Neuron (in vitro differentiated cells): ENCODE results near the gene DUSP2.

Source experiments
- H2AFZ ChIP-seq: one replicate; pipeline ENCODE4 v1.6.1; 2013; ENCODE audit warnings: low read depth, mild to moderate bottlenecking, inconsistent platforms, low read length, moderate library complexity
- H3K27me3 ChIP-seq: one replicate; pipeline ENCODE4 v1.6.1; 2013; ENCODE audit warnings: low read length; ENCODE audit not compliant: insufficient read depth
- H3K36me3 ChIP-seq: one replicate; pipeline ENCODE4 v1.6.1; 2013; ENCODE audit warnings: low read length; ENCODE audit not compliant: insufficient read depth
- H3K4me1 ChIP-seq: one replicate; pipeline ENCODE4 v1.6.1; 2013; ENCODE audit warnings: low read length; ENCODE audit not compliant: insufficient read depth
- H3K4me3 ChIP-seq: 2 replicates; pipeline ENCODE4 v1.5.1; 2013; ENCODE audit warnings: mild to moderate bottlenecking, low read length, moderate library complexity
- H3K9me3 ChIP-seq: one replicate; pipeline ENCODE4 v1.6.1; 2013; ENCODE audit warnings: low read length

DUSP2 gene

DNA sequence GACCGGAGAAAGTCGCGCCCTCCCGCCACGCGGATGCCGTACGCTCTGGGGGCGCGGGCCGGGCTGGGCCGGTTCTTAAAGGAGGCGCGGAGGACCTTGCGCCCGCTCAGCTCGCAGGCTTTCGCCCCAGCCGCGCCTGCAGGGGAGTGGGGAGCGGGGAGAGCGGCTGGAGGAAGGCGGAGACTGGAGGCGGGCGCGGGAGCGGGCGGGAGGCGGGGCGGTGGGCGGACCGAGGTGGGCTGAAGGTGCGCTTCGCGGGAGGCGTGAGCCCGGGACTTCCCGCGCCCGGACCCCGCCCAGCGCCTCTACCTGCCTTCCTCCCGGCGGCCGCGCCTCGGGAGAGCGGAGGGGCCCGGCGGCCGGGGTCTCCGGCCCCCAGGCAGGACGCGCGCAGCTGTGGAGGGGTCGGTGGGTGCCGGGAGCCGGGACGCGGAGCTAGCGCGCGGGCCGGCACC, 28.8 kb downstream of the DUSP2 start, which contains the start of gene ADRA2B:
ADRA2B (minus strand) TSS at position 148 of the 455 bp plus-strand sequence. CDS start 422 bp downstream, outside the sequence.
- Histone ChIP-seq H3K4me1 (no peaks in the 10 kb centered on the region), H3K27me3 (peaks cover 84% of the 10 kb centered on the region), H3K36me3 (no peaks in the 10 kb centered on the region), H3K9me3 (peaks cover 15% of the 10 kb centered on the region), H3K4me3 (peak within 1 kb of the TSS; percentile 14), H2AFZ (peak within 1 kb of the TSS; percentile 68)

DNA sequence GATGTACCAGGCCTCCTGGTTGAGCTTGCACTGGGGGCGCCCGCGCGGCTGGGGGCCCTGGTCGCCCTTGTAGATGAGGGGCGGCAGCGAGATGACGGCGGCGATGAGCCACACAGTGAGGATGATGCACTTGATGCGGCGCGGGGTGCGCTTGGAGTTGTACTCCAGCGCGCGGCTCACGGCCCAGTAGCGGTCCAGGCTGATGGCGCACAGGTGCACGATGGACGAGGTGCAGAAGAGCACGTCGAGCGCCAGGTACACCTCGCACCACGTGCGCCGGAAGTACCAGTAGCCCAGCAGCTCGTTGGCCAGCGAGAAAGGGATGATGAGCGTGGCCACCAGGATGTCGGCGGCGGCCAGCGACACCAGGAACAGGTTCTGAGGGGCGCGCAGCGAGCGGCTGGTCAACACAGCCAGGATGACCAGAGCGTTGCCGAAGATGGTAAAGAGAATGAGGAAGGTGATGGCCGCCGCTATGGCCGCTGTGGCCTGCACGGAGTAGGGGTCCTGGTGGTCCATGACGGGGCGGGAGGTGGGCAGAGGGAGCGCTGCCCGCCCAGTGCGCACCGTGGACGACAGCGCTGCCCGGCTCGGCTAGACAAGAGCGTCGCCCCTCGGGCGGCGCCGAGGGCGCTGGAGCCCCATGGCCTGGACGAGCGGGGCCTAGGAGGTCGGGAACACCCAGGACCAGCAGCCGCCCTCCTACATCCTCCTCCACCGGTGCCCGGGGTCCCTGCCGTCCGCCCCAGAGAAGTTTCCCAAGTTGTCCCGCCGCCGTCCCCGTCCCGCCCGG, 29.4 kb downstream of the DUSP2 start:
- peaks cover 78% of the 10 kb centered on the region for H3K27me3 ChIP-seq

DNA sequence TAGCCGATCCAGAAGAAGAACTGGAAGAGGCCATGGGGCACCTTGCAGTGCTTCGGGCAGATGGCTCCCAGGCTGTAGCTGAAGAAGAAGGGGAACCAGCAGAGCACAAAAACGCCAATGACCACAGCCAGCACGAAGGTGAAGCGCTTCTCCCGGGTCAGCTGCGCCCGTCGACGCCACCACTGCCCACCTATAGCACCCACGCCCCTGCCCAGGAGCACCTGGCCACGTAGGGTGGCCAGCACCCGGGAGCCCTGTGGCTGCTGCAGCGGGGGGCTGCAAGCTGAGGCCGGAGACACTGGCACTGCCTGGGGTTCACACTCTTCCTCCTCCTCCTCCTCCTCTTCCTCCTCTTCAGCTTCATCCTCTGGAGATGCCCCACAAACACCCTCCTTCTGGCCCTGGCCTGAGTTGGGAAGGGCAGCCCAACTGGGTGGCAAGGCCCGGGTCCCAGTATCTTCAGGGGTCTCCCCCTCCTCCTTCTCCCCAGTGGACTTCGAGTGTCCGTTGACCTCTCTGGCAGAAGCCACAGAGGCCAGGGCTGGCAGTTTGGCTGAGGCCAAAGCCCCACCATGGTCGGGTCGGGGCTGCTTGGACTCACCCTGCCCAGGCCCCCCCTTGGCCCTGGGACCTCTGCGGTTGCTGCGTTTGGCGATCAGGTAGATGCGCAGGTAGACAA, 30.2 kb downstream of the DUSP2 start:
- H3K4me3 ChIP-seq, result no peak overlapping the region
- no peaks in the 10 kb centered on the region for H3K36me3 ChIP-seq
- H2AFZ ChIP-seq, result no peak overlapping the region
- peaks cover 70% of the 10 kb centered on the region for H3K27me3 ChIP-seq
- no peaks in the 10 kb centered on the region for H3K4me1 ChIP-seq
- peaks cover 15% of the 10 kb centered on the region for H3K9me3 ChIP-seq

More for the DNA sequence above, 29.4 kb downstream of the DUSP2 start:
- Histone ChIP-seq H3K36me3 (no peaks in the 10 kb centered on the region), H3K4me3 (no peak overlapping the region), H3K9me3 (peaks cover 15% of the 10 kb centered on the region), H3K4me1 (no peaks in the 10 kb centered on the region), H2AFZ (peak overlapping the region; percentile 68)

DNA sequence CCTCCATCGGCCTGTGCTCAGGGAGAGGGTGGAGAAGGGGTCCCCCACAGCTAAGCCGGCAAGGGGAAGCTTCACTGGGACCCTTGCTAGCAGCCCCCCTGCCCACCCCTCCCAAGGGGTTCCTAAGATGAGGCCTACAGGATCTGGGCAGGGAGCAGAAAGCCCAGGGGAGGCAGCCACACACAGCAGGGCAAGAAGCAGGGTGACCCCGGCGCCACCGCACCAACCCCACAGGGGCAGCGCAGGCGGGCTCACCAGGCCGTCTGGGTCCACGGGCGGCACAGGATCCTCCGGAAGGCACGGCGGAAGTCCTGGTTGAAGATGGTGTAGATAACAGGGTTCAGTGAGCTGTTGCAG, 30.7 kb downstream of the DUSP2 start:
- Histone ChIP-seq H3K4me1 (no peaks in the 10 kb centered on the region), H2AFZ (no peak overlapping the region), H3K36me3 (no peaks in the 10 kb centered on the region), H3K4me3 (no peak overlapping the region), H3K9me3 (peaks cover 15% of the 10 kb centered on the region), H3K27me3 (peaks cover 65% of the 10 kb centered on the region)

DNA sequence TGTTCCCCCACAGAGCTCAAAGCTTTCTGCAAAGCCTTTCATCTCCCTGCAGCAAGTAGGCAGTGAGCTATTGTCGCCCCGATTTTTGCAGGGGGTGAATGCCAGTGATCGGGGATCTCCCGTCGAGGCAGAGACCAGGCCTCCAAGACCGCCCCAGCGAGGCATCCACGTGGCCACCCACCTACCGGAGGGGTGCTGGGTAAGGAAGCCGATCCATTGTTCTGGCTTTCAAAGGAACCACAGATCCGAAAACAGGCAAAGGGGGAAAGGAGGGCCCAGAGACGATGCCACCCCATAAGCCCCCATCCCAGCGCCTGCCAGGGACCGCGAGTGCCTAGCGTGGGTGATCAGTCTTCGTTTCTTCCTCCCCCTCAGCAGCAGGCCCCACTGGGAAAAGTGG, 31.3 kb downstream of the DUSP2 start:
- H3K4me3 ChIP-seq, result no peak overlapping the region
- peaks cover 60% of the 10 kb centered on the region for H3K27me3 ChIP-seq
- no peak overlapping the region for H2AFZ ChIP-seq
- peaks cover 15% of the 10 kb centered on the region for H3K9me3 ChIP-seq
- peaks cover 2% of the 10 kb centered on the region for H3K4me1 ChIP-seq
- no peaks in the 10 kb centered on the region for H3K36me3 ChIP-seq

DNA sequence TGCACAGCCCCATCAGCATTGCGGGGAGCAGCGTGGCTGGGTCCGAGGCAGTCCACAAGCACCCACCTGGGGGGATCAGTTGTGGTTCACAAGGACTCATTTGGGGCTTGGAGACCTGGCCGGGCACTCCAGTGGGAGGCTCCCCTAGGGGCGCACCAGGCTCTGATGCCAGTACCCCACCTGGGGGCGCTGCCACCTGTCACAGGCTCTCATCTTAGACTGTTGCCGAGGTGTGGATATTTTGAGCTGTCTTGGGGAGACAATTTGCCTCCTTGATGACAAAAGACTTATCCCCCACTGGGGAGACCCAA, 31.9 kb downstream of the DUSP2 start:
- H3K36me3 ChIP-seq, result no peaks in the 10 kb centered on the region
- H3K4me3 ChIP-seq, result no peak overlapping the region
- H3K9me3 ChIP-seq, result peaks cover 15% of the 10 kb centered on the region
- H2AFZ ChIP-seq, result no peak overlapping the region
- H3K27me3 ChIP-seq, result peaks cover 53% of the 10 kb centered on the region
- peaks cover 8% of the 10 kb centered on the region for H3K4me1 ChIP-seq

DNA sequence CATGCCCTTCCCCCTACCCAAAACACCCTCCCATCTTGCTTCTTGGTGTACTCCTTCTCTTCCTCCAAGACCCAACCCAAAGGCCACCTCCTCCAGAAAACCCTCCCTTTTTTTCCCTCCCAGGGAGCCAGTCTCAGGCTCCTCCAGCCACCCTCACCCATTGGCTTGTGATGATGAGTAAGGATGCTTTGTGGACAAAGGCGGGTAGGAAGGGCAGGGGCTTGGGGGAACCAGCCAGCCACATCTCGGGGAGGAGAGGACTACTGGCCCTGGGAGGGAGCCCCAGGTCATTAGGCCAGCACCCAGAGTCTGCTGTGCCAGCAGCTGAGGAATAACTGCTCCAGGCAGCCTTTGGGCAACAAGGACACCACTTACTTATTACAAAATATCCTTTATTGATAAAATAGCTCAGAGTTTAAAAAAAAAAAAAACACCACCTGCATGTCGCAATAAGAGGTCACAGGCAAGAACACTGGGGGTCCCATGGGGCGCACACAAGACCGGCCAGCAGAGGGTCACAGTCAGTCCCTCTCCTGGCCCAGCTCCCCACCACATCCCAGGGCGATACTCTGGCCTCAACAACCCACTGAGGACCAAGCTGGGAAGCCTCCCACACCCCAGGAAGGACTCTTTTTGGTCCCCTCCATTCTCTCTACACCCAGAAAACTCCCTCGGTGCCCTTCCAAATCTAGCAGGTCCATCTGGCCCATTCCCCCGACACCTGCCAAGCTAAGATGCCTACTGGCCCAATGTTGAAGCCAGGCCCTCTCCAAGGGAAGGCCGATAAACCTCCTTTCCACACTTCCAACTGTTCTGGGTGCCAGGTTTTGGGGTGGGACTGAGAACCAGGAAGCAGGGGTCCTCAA, 32.5 kb downstream of the DUSP2 start:
- H3K36me3 ChIP-seq, result no peaks in the 10 kb centered on the region
- peaks cover 48% of the 10 kb centered on the region for H3K27me3 ChIP-seq
- H2AFZ ChIP-seq, result no peak overlapping the region
- peaks cover 9% of the 10 kb centered on the region for H3K4me1 ChIP-seq
- peaks cover 15% of the 10 kb centered on the region for H3K9me3 ChIP-seq
- H3K4me3 ChIP-seq, result no peak overlapping the region

DNA sequence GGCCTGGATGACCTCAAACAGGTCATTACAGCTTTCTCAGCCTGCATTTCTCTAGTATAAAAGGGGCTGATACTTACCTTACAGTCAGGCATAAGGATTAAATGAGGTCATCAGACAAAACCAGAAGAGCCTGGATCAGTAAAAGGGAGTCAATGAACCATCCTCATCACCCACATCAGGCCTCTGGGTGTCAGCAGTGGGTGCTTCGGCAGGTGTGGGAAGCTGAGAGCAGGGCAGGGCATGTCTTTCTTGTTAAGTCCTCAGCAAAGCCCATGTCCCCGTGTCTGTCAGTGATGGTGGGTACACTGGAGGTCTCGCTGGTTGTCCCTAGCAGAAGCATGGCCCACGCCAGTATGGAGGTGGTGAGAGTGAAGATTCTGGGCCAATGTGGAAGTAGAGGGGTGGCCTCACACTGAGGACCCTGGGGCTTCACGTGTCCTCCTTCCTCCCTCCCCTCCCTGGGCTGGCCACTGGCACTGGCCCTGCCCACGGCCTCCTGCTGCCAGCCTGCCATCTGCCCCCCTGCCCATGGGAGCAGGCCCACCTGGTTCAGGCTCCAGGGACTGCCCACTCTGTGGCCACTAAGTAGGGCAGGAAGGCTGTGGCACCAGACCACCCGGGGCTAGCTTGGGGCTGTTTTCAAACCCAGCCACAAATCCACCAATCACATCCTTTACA, 33.3 kb downstream of the DUSP2 start:
- no peak overlapping the region for H3K4me3 ChIP-seq
- no peak overlapping the region for H2AFZ ChIP-seq
- H3K36me3 ChIP-seq, result no peaks in the 10 kb centered on the region
- peaks cover 9% of the 10 kb centered on the region for H3K4me1 ChIP-seq
- peaks cover 41% of the 10 kb centered on the region for H3K27me3 ChIP-seq
- H3K9me3 ChIP-seq, result peaks cover 15% of the 10 kb centered on the region

DNA sequence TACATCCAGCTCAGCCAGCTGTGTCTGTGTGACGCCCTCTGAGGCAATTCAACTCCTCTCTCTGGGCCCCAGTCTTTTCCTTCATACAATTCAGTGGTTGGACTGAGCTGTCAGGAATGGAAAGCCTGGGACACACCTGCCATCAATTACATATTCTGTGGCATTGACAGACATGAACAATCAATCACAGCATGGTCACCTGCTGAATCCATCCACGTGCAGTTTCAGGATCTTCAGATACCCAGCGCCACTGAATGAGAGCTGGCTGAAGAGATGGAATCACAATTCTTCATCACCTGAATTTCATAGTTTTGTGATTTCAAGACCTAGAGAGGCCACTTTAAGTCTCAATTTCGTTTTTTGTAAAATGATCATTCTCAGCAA, 34.0 kb downstream of the DUSP2 start:
- Histone ChIP-seq H3K27me3 (peaks cover 35% of the 10 kb centered on the region), H3K9me3 (peaks cover 15% of the 10 kb centered on the region), H3K36me3 (no peaks in the 10 kb centered on the region), H2AFZ (no peak overlapping the region), H3K4me1 (peaks cover 9% of the 10 kb centered on the region), H3K4me3 (no peak overlapping the region)

DNA sequence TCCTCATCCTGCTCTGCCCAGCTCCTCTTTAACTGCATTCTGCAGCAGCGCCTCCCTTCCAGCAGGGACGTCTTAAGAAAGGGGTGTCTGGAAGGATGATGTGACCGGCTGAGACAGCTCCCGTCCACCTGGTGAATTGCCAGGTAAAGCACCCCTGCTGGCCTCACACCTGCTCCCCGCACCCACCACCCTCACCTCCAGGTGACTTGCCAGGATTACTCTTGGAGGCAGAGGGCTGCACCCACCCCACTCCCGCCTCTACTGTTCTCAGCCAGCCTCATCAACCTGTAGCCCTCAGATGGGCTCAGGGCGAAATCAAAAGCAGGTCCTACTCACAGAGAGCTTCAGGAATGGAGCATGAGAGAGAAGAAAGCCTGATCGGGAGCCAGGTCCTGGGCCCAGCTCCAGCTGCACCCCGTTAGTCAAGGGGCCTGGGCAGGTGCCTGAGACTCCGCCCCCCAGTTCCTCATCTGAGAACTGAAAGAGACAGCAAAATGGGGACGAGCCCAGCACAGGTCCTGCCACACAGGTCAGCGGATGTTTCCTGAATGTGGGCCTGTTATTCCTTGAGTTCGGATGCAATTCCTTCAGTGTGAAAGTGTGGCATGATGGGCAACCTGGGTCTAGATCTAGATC, 34.5 kb downstream of the DUSP2 start:
- H2AFZ ChIP-seq, result no peak overlapping the region
- H3K36me3 ChIP-seq, result no peaks in the 10 kb centered on the region
- peaks cover 9% of the 10 kb centered on the region for H3K4me1 ChIP-seq
- no peak overlapping the region for H3K4me3 ChIP-seq
- peaks cover 12% of the 10 kb centered on the region for H3K9me3 ChIP-seq
- H3K27me3 ChIP-seq, result peaks cover 30% of the 10 kb centered on the region

DNA sequence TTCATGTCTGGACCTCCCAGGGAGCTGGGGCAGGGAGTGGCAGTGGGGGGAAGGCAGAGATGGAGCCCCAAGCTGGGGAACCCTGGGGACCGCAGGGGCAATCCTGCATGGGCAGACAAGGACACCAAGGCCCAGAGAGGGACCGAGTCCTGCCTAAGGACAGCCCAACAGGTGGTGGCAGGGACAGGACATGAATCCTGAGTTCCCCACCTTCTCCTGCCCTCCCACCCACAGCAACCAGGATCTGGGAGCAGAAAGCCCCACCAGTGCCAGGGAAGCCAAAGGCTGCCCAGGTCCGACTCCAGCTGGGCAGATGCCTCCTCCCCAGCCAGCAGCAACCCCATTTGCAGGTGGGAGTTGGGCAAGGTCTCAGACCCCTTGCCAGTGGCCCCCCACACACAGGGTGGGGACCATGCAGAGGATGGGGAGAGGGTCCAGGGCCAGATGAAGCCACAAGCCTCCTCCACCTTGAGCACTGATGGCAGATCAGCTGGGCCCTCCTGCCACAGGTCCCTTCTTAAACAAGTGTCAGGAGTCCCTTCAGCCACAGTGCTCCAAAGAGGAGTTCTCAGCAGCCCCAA, 35.2 kb downstream of the DUSP2 start:
- Histone ChIP-seq H3K4me3 (no peak overlapping the region), H3K36me3 (no peaks in the 10 kb centered on the region), H3K4me1 (peaks cover 9% of the 10 kb centered on the region), H3K9me3 (peaks cover 9% of the 10 kb centered on the region), H2AFZ (no peak overlapping the region), H3K27me3 (peaks cover 23% of the 10 kb centered on the region)

DNA sequence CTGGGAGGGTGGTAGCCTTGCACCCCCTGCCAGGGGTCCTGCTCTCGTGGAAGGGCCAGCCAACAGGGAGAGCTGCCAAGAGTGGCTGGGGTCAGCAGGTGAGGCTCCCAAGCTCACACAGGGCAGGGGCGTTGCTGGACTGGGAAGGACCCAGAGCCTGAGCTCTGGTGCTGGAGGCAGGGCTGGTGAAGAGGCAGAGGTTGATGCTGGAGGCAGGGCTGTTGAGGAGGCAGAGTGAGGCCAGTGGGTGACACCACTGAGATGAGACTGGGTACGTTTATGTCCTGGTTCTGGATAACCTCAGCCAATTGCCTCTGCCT, 35.9 kb downstream of the DUSP2 start:
- Histone ChIP-seq H3K27me3 (peaks cover 16% of the 10 kb centered on the region), H3K9me3 (peaks cover 4% of the 10 kb centered on the region), H2AFZ (no peak overlapping the region), H3K4me3 (no peak overlapping the region), H3K36me3 (no peaks in the 10 kb centered on the region), H3K4me1 (peaks cover 9% of the 10 kb centered on the region)
